Natural killer cell (primary cell): ENCODE results near the gene SSH2. TPM values are rescaled to one million over a fixed set of nuclear protein-coding genes. Genes with fewer than 3 reads are reported as not detected.

Experiments
- ATAC-seq, 3 donors: fragments of 150-1000 bp in 2 of 3; fragments of 200-7000 bp in 1 of 3; cut with Tn5 transposase; 1 replicate in 1 of 3; 2 replicates in 2 of 3; pipeline ENCODE4 v1.10.0; 2021; ENCODE audit warnings: mild to moderate bottlenecking in 2 of 3, moderate library complexity in 2 of 3
- DNase-seq, 2 donors: peaks; one replicate each; pipeline versions ENCODE4 v3.0.0 to v3.0.0-alpha.2; 2013 to 2021; ENCODE audit warnings: mixed read lengths in 1 of 2
- H3K27ac ChIP-seq: one replicate; pipeline ENCODE4 v1.5.1; 2013; ENCODE audit warnings: mild to moderate bottlenecking, low read length
- H3K27me3 ChIP-seq: one replicate; pipeline ENCODE4 v1.6.1; 2013; ENCODE audit warnings: low read length; ENCODE audit not compliant: control insufficient read depth, insufficient read depth
- H3K36me3 ChIP-seq: one replicate; pipeline ENCODE4 v1.6.1; 2013; ENCODE audit warnings: low read length; ENCODE audit not compliant: control insufficient read depth, insufficient read depth
- H3K4me1 ChIP-seq: one replicate; pipeline ENCODE4 v1.6.1; 2013; ENCODE audit warnings: low read length; ENCODE audit not compliant: control insufficient read depth, insufficient read depth
- H3K4me3 ChIP-seq: one replicate; pipeline ENCODE4 v1.5.1; 2013; ENCODE audit warnings: low read length
- H3K9me3 ChIP-seq: one replicate; pipeline ENCODE4 v1.6.1; 2013; ENCODE audit warnings: low read length; ENCODE audit not compliant: control insufficient read depth, insufficient read depth
- H3K27ac Mint-ChIP-seq, 2 donors: one replicate each; pipeline ENCODE4 v1.8.0; 2022; ENCODE audit warnings: mild to moderate bottlenecking in 2 of 2, mixed read lengths in 2 of 2, moderate library complexity in 1 of 2
- H3K27me3 Mint-ChIP-seq, 2 donors: one replicate each; pipeline ENCODE4 v1.8.0; 2022; ENCODE audit warnings: low read depth in 2 of 2, mixed read lengths in 2 of 2
- H3K36me3 Mint-ChIP-seq: one replicate; pipeline ENCODE4 v1.8.0; 2022; ENCODE audit warnings: mixed read lengths
- H3K4me1 Mint-ChIP-seq, 2 donors: one replicate each; pipeline ENCODE4 v1.8.0; 2022; ENCODE audit warnings: mixed read lengths in 2 of 2
- H3K4me3 Mint-ChIP-seq: one replicate; pipeline ENCODE4 v1.8.0; 2022; ENCODE audit warnings: mild to moderate bottlenecking, moderate library complexity, mixed read lengths
- H3K9me3 Mint-ChIP-seq, 2 donors: one replicate each; pipeline ENCODE4 v1.8.0; 2022; ENCODE audit warnings: mixed read lengths in 2 of 2
- WGBS: methylation state at CpG from one replicate; pipeline ENCODE4 v1.1.7; 2013; ENCODE audit warnings: missing lambda C conversion rate; ENCODE audit not compliant: insufficient coverage; 5-methylcytosine and 5-hydroxymethylcytosine counted together
- intact Hi-C: fragments of 100-400 bp; cut with micrococcal nuclease; formaldehyde crosslinking; loops from one replicate; pipeline ENCODE4 v1.14.2; 2022
- total RNA-seq, 4 donors: library from RNA; stranded (reverse); fragments of 120-200 nt in 1 of 4; gene quantifications; one replicate each; pipeline versions ENCODE4 v1.2.3 to v1.2.4, GENCODE V29; 2013 to 2022
- TF ChIP-seq, protein P1 (sequence below): fragments of 200-600 bp; IDR thresholded peaks from one replicate; pipeline ENCODE4 v1.8.0; 2022; ENCODE audit warnings: antibody characterized with exemption

SSH2 gene
- total RNA-seq, 3 donors from 2014 or later (not counting 1 experiment from before 2014, with no cell fraction given): 124 to 166 (median 144) TPM

- ATAC-seq: no peak
- 100% methylated on average over 1 of the region's 1 CpG for WGBS
- H3K4me3 Mint-ChIP-seq: no peak overlapping the region
- H3K36me3 Mint-ChIP-seq: no peaks in the 10 kb centered on the region
- Histone ChIP-seq H3K27ac (no peak overlapping the region), H3K36me3 (peaks cover 63% of the 10 kb centered on the region), H3K4me1 (peaks cover 5% of the 10 kb centered on the region), H3K4me3 (no peak overlapping the region), H3K9me3 (no peaks in the 10 kb centered on the region), H3K27me3 (no peaks in the 10 kb centered on the region)
- no peaks in the 10 kb centered on the region for H3K9me3 Mint-ChIP-seq
- TF ChIP-seq, protein P1, sequence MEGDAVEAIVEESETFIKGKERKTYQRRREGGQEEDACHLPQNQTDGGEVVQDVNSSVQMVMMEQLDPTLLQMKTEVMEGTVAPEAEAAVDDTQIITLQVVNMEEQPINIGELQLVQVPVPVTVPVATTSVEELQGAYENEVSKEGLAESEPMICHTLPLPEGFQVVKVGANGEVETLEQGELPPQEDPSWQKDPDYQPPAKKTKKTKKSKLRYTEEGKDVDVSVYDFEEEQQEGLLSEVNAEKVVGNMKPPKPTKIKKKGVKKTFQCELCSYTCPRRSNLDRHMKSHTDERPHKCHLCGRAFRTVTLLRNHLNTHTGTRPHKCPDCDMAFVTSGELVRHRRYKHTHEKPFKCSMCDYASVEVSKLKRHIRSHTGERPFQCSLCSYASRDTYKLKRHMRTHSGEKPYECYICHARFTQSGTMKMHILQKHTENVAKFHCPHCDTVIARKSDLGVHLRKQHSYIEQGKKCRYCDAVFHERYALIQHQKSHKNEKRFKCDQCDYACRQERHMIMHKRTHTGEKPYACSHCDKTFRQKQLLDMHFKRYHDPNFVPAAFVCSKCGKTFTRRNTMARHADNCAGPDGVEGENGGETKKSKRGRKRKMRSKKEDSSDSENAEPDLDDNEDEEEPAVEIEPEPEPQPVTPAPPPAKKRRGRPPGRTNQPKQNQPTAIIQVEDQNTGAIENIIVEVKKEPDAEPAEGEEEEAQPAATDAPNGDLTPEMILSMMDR: no peak
- no peaks in the 10 kb centered on the region for H3K27me3 Mint-ChIP-seq
- H3K4me1 Mint-ChIP-seq: peaks cover 18 to 31% of the 10 kb centered on the region in 2 donors
- intact Hi-C loops: no loop called here
- DNase-seq: no peak
- H3K27ac Mint-ChIP-seq: peak overlapping the region; percentile 26 to 53
These were observed 286.2 kb downstream of the SSH2 start for GRCh38 chr17:29643817-29644160.

- H3K4me3 ChIP-seq: no peak overlapping the region
- Mint-ChIP-seq H3K27me3 (no peaks in the 10 kb centered on the region), H3K4me1 (peaks cover 21 to 31% of the 10 kb centered on the region in 2 donors), H3K27ac (peak overlapping the region; percentile 53 to 75), H3K36me3 (no peaks in the 10 kb centered on the region), H3K4me3 (no peak overlapping the region), H3K9me3 (no peaks in the 10 kb centered on the region)
- H3K27me3 ChIP-seq: no peaks in the 10 kb centered on the region
- 83% methylated on average over 1 of the region's 2 CpGs for WGBS
- peaks cover 5% of the 10 kb centered on the region for H3K4me1 ChIP-seq
- H3K9me3 ChIP-seq: no peaks in the 10 kb centered on the region
- DNase-seq (no peak), ATAC-seq (no peak)
- TF ChIP-seq, protein P1: no peak
- H3K27ac ChIP-seq: no peak overlapping the region
- intact Hi-C loops: no loop called here
- peaks cover 54% of the 10 kb centered on the region for H3K36me3 ChIP-seq
These were observed 287.8 kb downstream of the SSH2 start for GRCh38 chr17:29642171-29642611.

- DNase-seq (no peak), ATAC-seq (no peak)
- Mint-ChIP-seq H3K27ac (peak overlapping the region; percentile 83 to 87), H3K4me1 (peaks cover 21 to 37% of the 10 kb centered on the region in 2 donors), H3K27me3 (no peaks in the 10 kb centered on the region), H3K9me3 (no peaks in the 10 kb centered on the region), H3K4me3 (no peak overlapping the region), H3K36me3 (no peaks in the 10 kb centered on the region)
- no peaks in the 10 kb centered on the region for H3K27me3 ChIP-seq
- H3K4me1 ChIP-seq: peaks cover 5% of the 10 kb centered on the region
- H3K27ac ChIP-seq: no peak overlapping the region
- H3K36me3 ChIP-seq: peaks cover 58% of the 10 kb centered on the region
- TF ChIP-seq, protein P1: no peak
- whole genome bisulfite sequencing: 81% methylated on average over 7 of the region's 7 CpGs
- intact Hi-C loops: no loop called here
- no peak overlapping the region for H3K4me3 ChIP-seq
- no peaks in the 10 kb centered on the region for H3K9me3 ChIP-seq
These were observed 288.9 kb downstream of the SSH2 start for GRCh38 chr17:29640981-29641642.

DNA sequence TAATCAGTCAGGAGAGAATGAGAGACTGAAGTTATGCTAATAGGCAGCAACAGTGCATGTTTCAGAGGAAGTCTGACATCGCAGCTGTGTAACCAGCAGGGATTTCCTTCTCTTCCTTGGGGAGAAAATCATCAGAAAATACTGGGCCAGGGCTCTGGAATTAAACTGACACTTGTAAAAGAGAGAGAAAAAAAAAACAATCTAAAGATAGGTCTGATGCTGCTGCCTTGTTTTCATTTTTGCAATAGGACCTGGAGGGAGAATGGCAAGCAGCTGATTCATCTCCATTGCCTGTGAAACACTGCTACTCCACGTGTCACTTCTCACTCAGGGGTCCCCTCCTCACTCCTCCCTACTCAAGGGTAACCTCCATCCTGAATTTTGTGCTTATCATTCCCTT is 289.6 kb downstream of the SSH2 start:
- Histone ChIP-seq H3K4me3 (no peak overlapping the region), H3K9me3 (no peaks in the 10 kb centered on the region), H3K27me3 (no peaks in the 10 kb centered on the region), H3K36me3 (peaks cover 58% of the 10 kb centered on the region), H3K4me1 (peaks cover 5% of the 10 kb centered on the region), H3K27ac (no peak overlapping the region)
- H3K27me3 Mint-ChIP-seq: no peaks in the 10 kb centered on the region
- H3K4me1 Mint-ChIP-seq: peaks cover 21 to 32% of the 10 kb centered on the region in 2 donors
- WGBS: 36% methylated on average over 2 of the region's 2 CpGs
- H3K36me3 Mint-ChIP-seq: no peaks in the 10 kb centered on the region
- ATAC-seq (no peak), DNase-seq (no peak)
- peak overlapping the region; percentile 83 to 87 for H3K27ac Mint-ChIP-seq
- no peaks in the 10 kb centered on the region for H3K9me3 Mint-ChIP-seq
- intact Hi-C loops: no loop called here
- no peak overlapping the region for H3K4me3 Mint-ChIP-seq
- TF ChIP-seq, protein P1: no peak
